Measurements from ENCODE around the gene CLIP2.
"Not testable (repeated sequence)": the region's sequence is repeated elsewhere in the genome, so short reads cannot be mapped to it uniquely, and the experiment has no call there.

CLIP2 gene

GRCh38 chr7:74407958-74408357 is 118.8 kb downstream of the CLIP2 start:
- DNase-seq, result no peak

- DNase-seq, result no peak
Measured at GRCh38 chr7:74409571-74409970, 120.4 kb downstream of the CLIP2 start.

GRCh38 chr7:74410772-74411171 is 121.6 kb downstream of the CLIP2 start:
- no peak for DNase-seq

- not testable (repeated sequence) for DNase-seq
Measured at GRCh38 chr7:74411571-74411970, 122.4 kb downstream of the CLIP2 start.

GRCh38 chr7:74412056-74412455 is 122.8 kb downstream of the CLIP2 start:
- DNase-seq, result no peak

GRCh38 chr7:74412603-74413002 is 123.4 kb downstream of the CLIP2 start:
- no peak for DNase-seq

GRCh38 chr7:74414595-74415333 is 125.6 kb downstream of the CLIP2 start:
- DNase-seq, result not testable (repeated sequence)

GRCh38 chr7:74417419-74417971 is 128.3 kb downstream of the CLIP2 start:
- peak in 4 of 5 donors; percentile 21 to 43 (median 38) for DNase-seq

GRCh38 chr7:74418076-74418475 is 128.9 kb downstream of the CLIP2 start:
- DNase-seq, result no peak

- no peak for DNase-seq
Measured at GRCh38 chr7:74418538-74418937, 129.3 kb downstream of the CLIP2 start.

- DNase-seq, result not testable (repeated sequence)
Measured at GRCh38 chr7:74419232-74419631, 130.0 kb downstream of the CLIP2 start.

GRCh38 chr7:74420006-74420405 is 130.8 kb downstream of the CLIP2 start:
- no peak for DNase-seq

GRCh38 chr7:74424291-74424880 is 135.2 kb downstream of the CLIP2 start:
- no peak for DNase-seq

- DNase-seq, result no peak
Measured at GRCh38 chr7:74428023-74428422, 138.8 kb downstream of the CLIP2 start.

- no peak for DNase-seq
Measured at GRCh38 chr7:74429153-74429747, 140.0 kb downstream of the CLIP2 start.

- not testable (repeated sequence) for DNase-seq
Measured at GRCh38 chr7:74430409-74430808, 141.2 kb downstream of the CLIP2 start.

GRCh38 chr7:74430961-74431466 is 141.8 kb downstream of the CLIP2 start:
- DNase-seq, result no peak

- not testable (repeated sequence) for DNase-seq
Measured at GRCh38 chr7:74437291-74437571, 148.0 kb downstream of the CLIP2 start.

- no peak for DNase-seq
Measured at GRCh38 chr7:74438327-74438726, 149.1 kb downstream of the CLIP2 start.

- DNase-seq, result no peak
Measured at GRCh38 chr7:74439541-74439940, 150.3 kb downstream of the CLIP2 start.

- not testable (repeated sequence) for DNase-seq
Measured at GRCh38 chr7:74440143-74440542, 150.9 kb downstream of the CLIP2 start.

GRCh38 chr7:74441801-74442200 is 152.6 kb downstream of the CLIP2 start:
- no peak for DNase-seq

GRCh38 chr7:74443543-74444247 is 154.5 kb downstream of the CLIP2 start:
- no peak for DNase-seq
